Bronchial epithelial cell (primary cell): ENCODE results near the gene CDK15. TPM values are rescaled to one million over a fixed set of nuclear protein-coding genes. Genes with fewer than 3 reads are reported as not detected.

ENCODE experiments used
- DNase-seq: peaks from one replicate; pipeline ENCODE4 v3.0.0-alpha.2; 2010; ENCODE audit warnings: low read depth
- FAIRE-seq: peaks from 2 replicates; lab custom pipeline; 2011; peaks lifted over from hg19 to GRCh38; lab: Jason Lieb, UNC
- H3K27me3 ChIP-seq: 2 replicates; pipeline ENCODE4 v1.5.1; 2011; ENCODE audit warnings: low read length; ENCODE audit not compliant: control insufficient read depth, insufficient read depth
- H3K36me3 ChIP-seq: 2 replicates; pipeline ENCODE4 v1.5.1; 2011; ENCODE audit warnings: low read length; ENCODE audit not compliant: control insufficient read depth, insufficient read depth
- H3K4me3 ChIP-seq: 2 replicates; pipeline ENCODE4 v1.5.1; 2011; ENCODE audit warnings: mild to moderate bottlenecking, low read depth, low read length, control low read depth
- CTCF ChIP-seq: IDR thresholded peaks from 2 replicates; pipeline ENCODE4 v1.5.1; 2011; ENCODE audit warnings: mild to moderate bottlenecking, moderate library complexity, low read length, control low read depth, inconsistent platforms; ENCODE audit not compliant: insufficient read depth, severe bottlenecking
- total RNA-seq: library from RNA; depleted of rRNA; stranded (reverse); fragments of >200 nt; gene quantifications from 2 replicates; pipeline ENCODE4 v1.2.1, GENCODE V29; 2014

The CDK15 gene
- total RNA-seq, 1 donor from 2014 or later: 0.26 TPM

GRCh38 chr2:201938781-201939180 is 132.4 kb downstream of the CDK15 start:
- DNase-seq: no peak
- no peak for FAIRE-seq
- no peak for TF ChIP-seq CTCF
- no peak overlapping the region for H3K4me3 ChIP-seq
- H3K36me3 ChIP-seq: no peaks in the 10 kb centered on the region
- no peaks in the 10 kb centered on the region for H3K27me3 ChIP-seq

GRCh38 chr2:201939453-201939941 is 133.2 kb downstream of the CDK15 start:
- no peak for FAIRE-seq
- TF ChIP-seq CTCF: no peak
- H3K4me3 ChIP-seq: no peak overlapping the region

GRCh38 chr2:201942531-201942930 is 136.2 kb downstream of the CDK15 start:
- H3K36me3 ChIP-seq: no peaks in the 10 kb centered on the region
- FAIRE-seq: no peak
- TF ChIP-seq CTCF: no peak
- DNase-seq: no peak
- no peak overlapping the region for H3K4me3 ChIP-seq
- no peaks in the 10 kb centered on the region for H3K27me3 ChIP-seq

More at GRCh38 chr2:201939453-201939941, 133.2 kb downstream of the CDK15 start:
- DNase-seq: no peak
- Histone ChIP-seq H3K27me3 (no peaks in the 10 kb centered on the region), H3K36me3 (no peaks in the 10 kb centered on the region)

Other genes with a start within 250 kb of the CDK15 start
- 20.2 and 21.1 TPM in 2 replicates for gene TMEM237, start 163.0 kb upstream of the CDK15 start, total RNA-seq
- 0.13 TPM in 1 of 2 replicates, not detected in the other for gene MPP4, start 107.9 kb upstream of the CDK15 start, total RNA-seq
- 21.1 and 30.2 TPM in 2 replicates for gene ALS2, start 25.6 kb upstream of the CDK15 start, total RNA-seq
- gene FZD7, start 227.3 kb downstream of the CDK15 start, total RNA-seq: 1.8 and 2.3 TPM in 2 replicates